Activated CD8-positive, alpha-beta T cell treated with anti-CD3 and anti-CD28 coated beads for 36 hours (primary cell): ENCODE results near the gene BCDIN3D. TPM values are rescaled to one million over a fixed set of nuclear protein-coding genes. Genes with fewer than 3 reads are reported as not detected.

Source experiments
- ATAC-seq: fragments of 200-7000 bp; cut with Tn5 transposase; one replicate; pipeline ENCODE4 v1.10.0; 2021; ENCODE audit warnings: mild to moderate bottlenecking, moderate library complexity
- CTCF ChIA-PET: fragments of 350-600 bp; sonication (Branson Sonifier 250); formaldehyde crosslinking; loops from one replicate; lab custom pipeline; 2021; ENCODE audit warnings: antibody characterized with exemption; lab: Charles Lee
- POLR2A ChIA-PET: fragments of 350-600 bp; sonication (Branson Sonifier 250); formaldehyde crosslinking; loops from one replicate; lab custom pipeline; 2021; ENCODE audit warnings: antibody characterized with exemption; lab: Charles Lee
- DNase-seq: peaks from one replicate; pipeline ENCODE4 v3.0.0-alpha.2; 2020
- H3K27ac Mint-ChIP-seq: one replicate; pipeline ENCODE4 v1.8.0; 2021; ENCODE audit warnings: mild to moderate bottlenecking, mixed read lengths
- H3K27me3 Mint-ChIP-seq: one replicate; pipeline ENCODE4 v1.8.0; 2021; ENCODE audit warnings: mixed read lengths
- H3K36me3 Mint-ChIP-seq: one replicate; pipeline ENCODE4 v1.8.0; 2021; ENCODE audit warnings: low read depth, mixed read lengths
- H3K4me1 Mint-ChIP-seq: one replicate; pipeline ENCODE4 v1.8.0; 2021; ENCODE audit warnings: low read depth, mixed read lengths
- H3K4me3 Mint-ChIP-seq: one replicate; pipeline ENCODE4 v1.8.0; 2021; ENCODE audit warnings: mild to moderate bottlenecking, moderate library complexity, mixed read lengths
- H3K9me3 Mint-ChIP-seq: one replicate; pipeline ENCODE4 v1.8.0; 2021; ENCODE audit warnings: mixed read lengths
- intact Hi-C: fragments of 100-400 bp; cut with micrococcal nuclease; formaldehyde crosslinking; loops from one replicate; pipeline ENCODE4 v1.10.0; 2022
- total RNA-seq, 2 experiments: library from RNA; stranded (reverse); gene quantifications; one replicate each; pipeline ENCODE4 v1.2.3, GENCODE V29; 2021
- TF ChIP-seq, protein P1 (sequence below): fragments of 200-600 bp; IDR thresholded peaks from one replicate; pipeline ENCODE4 v1.8.0; 2022; ENCODE audit warnings: antibody characterized with exemption, mild to moderate bottlenecking

Gene BCDIN3D
- total RNA-seq, 2 experiments from 2014 or later: 5.0 to 5.3 TPM

DNA sequence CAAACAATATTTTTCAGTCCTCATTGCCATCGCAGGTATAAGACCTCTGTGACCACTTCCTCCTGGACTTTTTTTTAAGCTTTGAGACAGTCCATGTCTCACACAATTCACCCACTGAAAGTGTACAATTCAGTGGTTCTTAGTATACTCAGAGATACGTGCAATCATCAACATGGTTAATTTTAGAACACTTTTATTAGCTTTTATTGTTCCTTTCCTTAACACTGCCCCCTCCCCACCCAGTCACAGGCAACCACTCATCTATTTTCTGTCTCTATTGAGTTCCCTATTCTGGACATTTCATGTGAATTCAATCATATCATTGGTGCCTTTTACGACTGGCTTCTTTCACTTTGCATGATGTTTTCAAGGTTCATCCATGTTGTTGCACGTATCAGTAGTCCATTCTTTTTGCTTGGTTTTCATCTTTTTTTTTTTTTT is 30.9 kb downstream of the BCDIN3D start:
- ChIA-PET POLR2A (no interaction called here), CTCF (interaction anchor here (1.3 to 2.1 kb wide), 4 partner anchors 8 to 50 kb away, joined by 3 to 10 read pairs (median 6); no protein-coding TSS in a partner anchor)
- no peak overlapping the region for H3K4me3 Mint-ChIP-seq
- H3K36me3 Mint-ChIP-seq: no peaks in the 10 kb centered on the region
- DNase-seq (no peak), ATAC-seq (no peak)
- peaks cover 10% of the 10 kb centered on the region for H3K4me1 Mint-ChIP-seq
- intact Hi-C loops: no loop called here
- no peaks in the 10 kb centered on the region for H3K27me3 Mint-ChIP-seq
- TF ChIP-seq, protein P1, sequence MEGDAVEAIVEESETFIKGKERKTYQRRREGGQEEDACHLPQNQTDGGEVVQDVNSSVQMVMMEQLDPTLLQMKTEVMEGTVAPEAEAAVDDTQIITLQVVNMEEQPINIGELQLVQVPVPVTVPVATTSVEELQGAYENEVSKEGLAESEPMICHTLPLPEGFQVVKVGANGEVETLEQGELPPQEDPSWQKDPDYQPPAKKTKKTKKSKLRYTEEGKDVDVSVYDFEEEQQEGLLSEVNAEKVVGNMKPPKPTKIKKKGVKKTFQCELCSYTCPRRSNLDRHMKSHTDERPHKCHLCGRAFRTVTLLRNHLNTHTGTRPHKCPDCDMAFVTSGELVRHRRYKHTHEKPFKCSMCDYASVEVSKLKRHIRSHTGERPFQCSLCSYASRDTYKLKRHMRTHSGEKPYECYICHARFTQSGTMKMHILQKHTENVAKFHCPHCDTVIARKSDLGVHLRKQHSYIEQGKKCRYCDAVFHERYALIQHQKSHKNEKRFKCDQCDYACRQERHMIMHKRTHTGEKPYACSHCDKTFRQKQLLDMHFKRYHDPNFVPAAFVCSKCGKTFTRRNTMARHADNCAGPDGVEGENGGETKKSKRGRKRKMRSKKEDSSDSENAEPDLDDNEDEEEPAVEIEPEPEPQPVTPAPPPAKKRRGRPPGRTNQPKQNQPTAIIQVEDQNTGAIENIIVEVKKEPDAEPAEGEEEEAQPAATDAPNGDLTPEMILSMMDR: no peak
- no peaks in the 10 kb centered on the region for H3K9me3 Mint-ChIP-seq
- no peak overlapping the region for H3K27ac Mint-ChIP-seq

DNA sequence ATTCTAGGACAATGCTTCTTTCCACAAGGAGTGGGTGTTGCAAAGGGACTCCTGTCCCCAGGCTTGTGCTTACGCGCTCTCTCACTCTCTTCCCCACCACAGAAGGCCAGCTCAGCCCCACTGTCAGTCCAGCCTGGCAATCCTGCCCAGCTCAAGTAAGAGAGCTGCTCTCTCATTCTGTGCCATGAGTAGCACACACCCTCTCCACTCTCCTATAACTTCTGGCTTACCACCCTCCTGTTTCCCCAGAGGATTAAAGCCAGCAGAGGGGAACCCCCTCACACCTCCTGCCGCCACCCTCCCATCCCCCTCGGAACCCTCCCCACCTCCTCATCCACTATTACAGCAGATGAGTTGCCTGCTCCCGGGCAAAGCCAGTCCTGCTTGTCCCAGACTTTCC is 31.8 kb downstream of the BCDIN3D start:
- CTCF ChIA-PET: interaction anchor here (1.0 to 2.1 kb wide), 7 partner anchors 9 to 70 kb away, joined by 3 to 10 read pairs (median 5); partner anchors contain the start of gene TMBIM6
- Mint-ChIP-seq H3K4me3 (no peak overlapping the region), H3K27me3 (no peaks in the 10 kb centered on the region), H3K4me1 (peaks cover 10% of the 10 kb centered on the region), H3K27ac (no peak overlapping the region), H3K36me3 (no peaks in the 10 kb centered on the region), H3K9me3 (no peaks in the 10 kb centered on the region)
- POLR2A ChIA-PET: interaction anchor here (0.6 kb wide), 1 partner anchor 99 kb away, joined by 3 read pairs; no protein-coding TSS in a partner anchor
- no peak for ATAC-seq
- intact Hi-C loops: no loop called here
- TF ChIP-seq, protein P1: no peak
- DNase-seq: no peak

DNA sequence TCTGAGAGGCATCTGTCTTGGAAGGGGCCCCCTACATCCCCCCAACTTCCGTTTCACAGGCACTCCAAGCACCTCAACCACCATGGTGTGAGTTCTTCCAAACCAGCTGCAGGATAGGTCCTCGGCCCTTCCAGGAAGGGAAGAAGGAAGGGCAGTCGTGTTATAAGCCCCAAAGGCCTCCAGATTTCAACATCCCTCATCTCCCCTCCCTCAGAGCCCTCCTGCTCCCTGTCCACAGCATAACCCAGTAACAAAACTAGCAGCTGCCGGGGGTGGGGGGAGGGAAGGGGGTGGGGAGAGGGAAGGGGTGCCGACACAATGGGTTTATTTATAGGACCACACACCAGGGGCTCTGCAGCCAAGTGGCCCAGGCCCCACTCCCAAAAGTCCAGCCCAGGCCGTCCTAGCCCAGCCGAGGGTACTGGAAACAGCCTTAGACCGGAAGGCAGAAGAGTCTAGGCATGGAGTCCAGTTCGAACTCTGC is 33.0 kb downstream of the BCDIN3D start:
- ATAC-seq (no peak), DNase-seq (no peak)
- POLR2A ChIA-PET: no interaction called here
- no peaks in the 10 kb centered on the region for H3K9me3 Mint-ChIP-seq
- no peaks in the 10 kb centered on the region for H3K27me3 Mint-ChIP-seq
- H3K4me3 Mint-ChIP-seq: no peak overlapping the region
- CTCF ChIA-PET: interaction anchor here (1.0 to 2.1 kb wide), 5 partner anchors 10 to 69 kb away, joined by 5 to 10 read pairs (median 5); partner anchors contain the start of gene TMBIM6
- TF ChIP-seq, protein P1: no peak
- peak overlapping the region; percentile 30 for H3K27ac Mint-ChIP-seq
- intact Hi-C loops: no loop called here
- H3K36me3 Mint-ChIP-seq: no peaks in the 10 kb centered on the region
- H3K4me1 Mint-ChIP-seq: peaks cover 10% of the 10 kb centered on the region

DNA sequence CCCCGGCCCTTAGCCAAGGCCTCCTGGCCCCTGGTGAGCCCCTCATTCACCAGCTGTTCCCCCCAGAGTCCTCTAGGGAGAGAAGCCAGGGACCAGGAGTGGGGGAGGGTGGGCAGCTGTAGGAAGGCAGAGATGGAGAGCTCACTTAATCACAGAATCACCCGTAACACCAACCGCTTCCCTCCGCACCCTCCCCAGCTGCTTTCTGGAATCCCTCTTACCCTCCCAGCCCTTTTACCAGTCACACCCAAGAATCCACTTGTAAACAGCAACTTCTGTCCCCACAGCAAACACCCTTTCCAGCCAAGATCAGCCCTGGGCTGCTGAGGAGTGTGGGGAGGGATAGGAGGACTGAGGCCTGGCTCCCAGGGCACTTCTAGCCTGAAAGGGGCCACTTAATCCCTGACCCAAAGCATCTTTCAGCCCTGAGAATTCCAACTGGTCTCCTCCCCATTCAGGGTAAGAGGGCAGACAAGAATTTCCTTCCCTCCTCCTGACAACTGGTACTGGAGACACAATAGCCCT is 33.5 kb downstream of the BCDIN3D start:
- intact Hi-C loops: no loop called here
- ChIA-PET POLR2A (no interaction called here), CTCF (interaction anchor here (1.6 kb wide), 1 partner anchor 31 kb away, joined by 4 read pairs; no protein-coding TSS in a partner anchor)
- Mint-ChIP-seq H3K9me3 (no peaks in the 10 kb centered on the region), H3K27ac (no peak overlapping the region), H3K4me1 (peaks cover 10% of the 10 kb centered on the region), H3K36me3 (no peaks in the 10 kb centered on the region), H3K27me3 (no peaks in the 10 kb centered on the region), H3K4me3 (no peak overlapping the region)
- no peak for DNase-seq
- TF ChIP-seq, protein P1: no peak
- ATAC-seq: no peak

DNA sequence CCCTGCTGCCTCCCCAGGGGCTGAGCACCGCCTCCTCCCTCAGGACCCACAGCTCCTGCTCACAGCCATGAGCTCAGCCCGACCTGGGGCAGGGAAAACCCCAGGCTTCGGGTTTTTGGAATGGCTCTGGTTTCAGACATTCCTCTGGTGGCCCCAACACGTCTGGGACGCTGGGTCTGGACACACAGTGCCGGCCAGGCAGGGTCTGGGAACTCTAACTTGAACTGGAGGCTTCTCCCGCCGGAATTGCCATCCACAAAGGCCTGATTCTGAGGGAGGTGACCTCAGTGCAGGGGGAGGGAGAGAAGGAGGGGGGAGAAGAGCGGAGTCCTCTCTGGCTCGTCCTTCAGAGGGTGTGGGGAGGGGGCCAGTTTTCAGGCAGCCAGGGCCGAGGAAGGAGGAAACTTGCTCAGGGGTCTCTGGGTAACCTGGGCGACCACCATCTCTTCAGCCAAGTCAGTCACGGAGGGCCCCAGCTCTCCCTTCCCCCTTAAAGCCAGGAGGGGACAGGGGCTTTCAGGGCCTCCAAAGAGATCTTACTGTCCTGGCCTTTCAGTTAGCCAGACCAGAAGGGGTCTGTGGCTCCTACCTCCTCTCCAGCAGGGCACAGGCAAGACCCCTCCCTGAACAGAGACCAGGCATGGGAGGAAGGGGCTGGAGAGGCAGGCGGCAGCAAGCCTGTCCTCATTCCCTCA is 34.1 kb downstream of the BCDIN3D start:
- Mint-ChIP-seq H3K4me3 (no peak overlapping the region), H3K4me1 (peaks cover 10% of the 10 kb centered on the region), H3K27me3 (no peaks in the 10 kb centered on the region), H3K36me3 (no peaks in the 10 kb centered on the region), H3K27ac (no peak overlapping the region), H3K9me3 (no peaks in the 10 kb centered on the region)
- intact Hi-C loops: no loop called here
- ChIA-PET CTCF (interaction anchor here (1.0 to 1.6 kb wide), 2 partner anchors 11 to 31 kb away, joined by 3 to 4 read pairs; no protein-coding TSS in a partner anchor), POLR2A (no interaction called here)
- no peak for ATAC-seq
- TF ChIP-seq, protein P1: no peak
- DNase-seq: no peak
